ENCODE measurements around the gene MESP2. TPM values are rescaled to one million over a fixed set of nuclear protein-coding genes. Genes with fewer than 3 reads are reported as not detected.
"Not testable (repeated sequence)": the region's sequence is repeated elsewhere in the genome, so short reads cannot be mapped to it uniquely, and the experiment has no call there.

The MESP2 gene
- total RNA-seq, 1 donor from 2014 or later: 0.10 TPM

GRCh38 chr15:89777073-89777751 is 1.1 kb downstream of the MESP2 start:
- intact Hi-C loops (cut with micrococcal nuclease): no loop called here
- Mint-ChIP-seq H3K4me1 (ENCODE audit: low read depth) (peaks cover 14% of the 10 kb centered on the region), H3K4me3 (peak overlapping the region; percentile 33), H3K9me3 (no peaks in the 10 kb centered on the region), H3K27me3 (ENCODE audit: insufficient read depth) (peaks cover 18% of the 10 kb centered on the region), H3K27ac (no peak overlapping the region), H3K36me3 (ENCODE audit: low read depth) (no peaks in the 10 kb centered on the region)
- DNase-seq (ENCODE audit: low spot score): no peak

- no peaks in the 10 kb centered on the region for H3K36me3 Mint-ChIP-seq (ENCODE audit: low read depth)
- H3K4me1 Mint-ChIP-seq (ENCODE audit: low read depth): peaks cover 16% of the 10 kb centered on the region
- peak overlapping the region; percentile 33 for H3K4me3 Mint-ChIP-seq
- H3K9me3 Mint-ChIP-seq: no peaks in the 10 kb centered on the region
- no peak for DNase-seq (ENCODE audit: low spot score)
- intact Hi-C loops (cut with micrococcal nuclease): no loop called here
- no peak overlapping the region for H3K27ac Mint-ChIP-seq
- peaks cover 18% of the 10 kb centered on the region for H3K27me3 Mint-ChIP-seq (ENCODE audit: insufficient read depth)
Observed at GRCh38 chr15:89777782-89778380, 1.7 kb downstream of the MESP2 start.

- DNase-seq (ENCODE audit: low spot score): no peak
- Mint-ChIP-seq H3K27ac (no peak overlapping the region), H3K9me3 (no peaks in the 10 kb centered on the region), H3K36me3 (ENCODE audit: low read depth) (no peaks in the 10 kb centered on the region), H3K4me1 (ENCODE audit: low read depth) (peaks cover 21% of the 10 kb centered on the region), H3K27me3 (ENCODE audit: insufficient read depth) (peaks cover 18% of the 10 kb centered on the region), H3K4me3 (no peak overlapping the region)
- intact Hi-C loops (cut with micrococcal nuclease): no loop called here
Observed at GRCh38 chr15:89778861-89779260, 2.7 kb downstream of the MESP2 start.

GRCh38 chr15:89780601-89781000 is 4.5 kb downstream of the MESP2 start:
- DNase-seq (ENCODE audit: low spot score): no peak
- Mint-ChIP-seq H3K27me3 (ENCODE audit: insufficient read depth) (peaks cover 13% of the 10 kb centered on the region), H3K9me3 (no peaks in the 10 kb centered on the region), H3K4me1 (ENCODE audit: low read depth) (peaks cover 21% of the 10 kb centered on the region), H3K27ac (no peak overlapping the region), H3K36me3 (ENCODE audit: low read depth) (no peaks in the 10 kb centered on the region), H3K4me3 (no peak overlapping the region)
- intact Hi-C loops (cut with micrococcal nuclease): no loop called here

GRCh38 chr15:89781055-89781454 is 4.9 kb downstream of the MESP2 start:
- no peak for DNase-seq (ENCODE audit: low spot score)
- intact Hi-C loops (cut with micrococcal nuclease): no loop called here
- Mint-ChIP-seq H3K4me1 (ENCODE audit: low read depth) (peaks cover 21% of the 10 kb centered on the region), H3K27me3 (ENCODE audit: insufficient read depth) (peaks cover 13% of the 10 kb centered on the region), H3K4me3 (no peak overlapping the region), H3K27ac (no peak overlapping the region), H3K9me3 (no peaks in the 10 kb centered on the region), H3K36me3 (ENCODE audit: low read depth) (no peaks in the 10 kb centered on the region)

- intact Hi-C loops (cut with micrococcal nuclease): no loop called here
- peaks cover 21% of the 10 kb centered on the region for H3K4me1 Mint-ChIP-seq (ENCODE audit: low read depth)
- H3K36me3 Mint-ChIP-seq (ENCODE audit: low read depth): no peaks in the 10 kb centered on the region
- H3K4me3 Mint-ChIP-seq: no peak overlapping the region
- no peaks in the 10 kb centered on the region for H3K9me3 Mint-ChIP-seq
- H3K27me3 Mint-ChIP-seq (ENCODE audit: insufficient read depth): peaks cover 16% of the 10 kb centered on the region
- H3K27ac Mint-ChIP-seq: no peak overlapping the region
- no peak for DNase-seq (ENCODE audit: low spot score)
Observed at GRCh38 chr15:89781891-89782618, 5.9 kb downstream of the MESP2 start.

- H3K4me1 Mint-ChIP-seq (ENCODE audit: low read depth): peaks cover 21% of the 10 kb centered on the region
Observed at GRCh38 chr15:89782619-89782950, 6.5 kb downstream of the MESP2 start.

GRCh38 chr15:89783111-89783860 is 7.2 kb downstream of the MESP2 start:
- intact Hi-C loops (cut with micrococcal nuclease): no loop called here
- Mint-ChIP-seq H3K27ac (no peak overlapping the region), H3K27me3 (ENCODE audit: insufficient read depth) (peaks cover 9% of the 10 kb centered on the region), H3K4me1 (ENCODE audit: low read depth) (peaks cover 21% of the 10 kb centered on the region), H3K9me3 (peaks cover 8% of the 10 kb centered on the region), H3K36me3 (ENCODE audit: low read depth) (no peaks in the 10 kb centered on the region), H3K4me3 (no peak overlapping the region)
- no peak for DNase-seq (ENCODE audit: low spot score)

More at GRCh38 chr15:89782619-89782950, 6.5 kb downstream of the MESP2 start:
- H3K27ac Mint-ChIP-seq; H3K4me3 Mint-ChIP-seq; H3K9me3 Mint-ChIP-seq; H3K36me3 Mint-ChIP-seq (ENCODE audit: low read depth); DNase-seq (ENCODE audit: low spot score); intact Hi-C loops (cut with micrococcal nuclease): not testable (repeated sequence)
- peaks cover 12% of the 10 kb centered on the region for H3K27me3 Mint-ChIP-seq (ENCODE audit: insufficient read depth)

- H3K4me1 Mint-ChIP-seq (ENCODE audit: low read depth): peaks cover 21% of the 10 kb centered on the region
- no peak for DNase-seq (ENCODE audit: low spot score)
- peaks cover 5% of the 10 kb centered on the region for H3K27me3 Mint-ChIP-seq (ENCODE audit: insufficient read depth)
- peaks cover 8% of the 10 kb centered on the region for H3K9me3 Mint-ChIP-seq
- intact Hi-C loops (cut with micrococcal nuclease): no loop called here
- H3K36me3 Mint-ChIP-seq (ENCODE audit: low read depth): no peaks in the 10 kb centered on the region
- H3K27ac Mint-ChIP-seq: no peak overlapping the region
- H3K4me3 Mint-ChIP-seq: no peak overlapping the region
Observed at GRCh38 chr15:89783861-89784685, 7.9 kb downstream of the MESP2 start.

- no peak overlapping the region for H3K27ac Mint-ChIP-seq
- H3K9me3 Mint-ChIP-seq: peaks cover 8% of the 10 kb centered on the region
- H3K4me3 Mint-ChIP-seq: no peak overlapping the region
- DNase-seq (ENCODE audit: low spot score): no peak
- H3K36me3 Mint-ChIP-seq (ENCODE audit: low read depth): no peaks in the 10 kb centered on the region
- intact Hi-C loops (cut with micrococcal nuclease): no loop called here
- peaks cover 21% of the 10 kb centered on the region for H3K4me1 Mint-ChIP-seq (ENCODE audit: low read depth)
- peaks cover 5% of the 10 kb centered on the region for H3K27me3 Mint-ChIP-seq (ENCODE audit: insufficient read depth)
Observed at GRCh38 chr15:89784686-89784960, 8.5 kb downstream of the MESP2 start.

GRCh38 chr15:89785064-89785773 is 9.1 kb downstream of the MESP2 start:
- no peak for DNase-seq (ENCODE audit: low spot score)
- intact Hi-C loops (cut with micrococcal nuclease): no loop called here
- Mint-ChIP-seq H3K27ac (no peak overlapping the region), H3K9me3 (peaks cover 8% of the 10 kb centered on the region), H3K27me3 (ENCODE audit: insufficient read depth) (peaks cover 5% of the 10 kb centered on the region), H3K4me3 (no peak overlapping the region), H3K36me3 (ENCODE audit: low read depth) (no peaks in the 10 kb centered on the region), H3K4me1 (ENCODE audit: low read depth) (peaks cover 21% of the 10 kb centered on the region)

- peaks cover 17% of the 10 kb centered on the region for H3K4me1 Mint-ChIP-seq (ENCODE audit: low read depth)
- no peak for DNase-seq (ENCODE audit: low spot score)
- no peak overlapping the region for H3K27ac Mint-ChIP-seq
- H3K9me3 Mint-ChIP-seq: peaks cover 8% of the 10 kb centered on the region
- peaks cover 5% of the 10 kb centered on the region for H3K27me3 Mint-ChIP-seq (ENCODE audit: insufficient read depth)
- no peaks in the 10 kb centered on the region for H3K36me3 Mint-ChIP-seq (ENCODE audit: low read depth)
- intact Hi-C loops (cut with micrococcal nuclease): no loop called here
- no peak overlapping the region for H3K4me3 Mint-ChIP-seq
Observed at GRCh38 chr15:89785774-89786140, 9.6 kb downstream of the MESP2 start.
